Neural cell (in vitro differentiated cells): ENCODE measurements around the gene BTF3L4. TPM values are rescaled to one million over a fixed set of nuclear protein-coding genes. Genes with fewer than 3 reads are reported as not detected.

Experiments used
- H2AFZ ChIP-seq: fragments of 200-600, 300-800 bp; sonication (generic), shearing (Covaris generic); 2 replicates; pipeline ENCODE4 v1.6.0; 2014; ENCODE audit warnings: low read depth, mild to moderate bottlenecking, antibody characterized with exemption, low read length, moderate library complexity
- H3F3A ChIP-seq: fragments of 200-600 bp; shearing (Covaris generic); 2 replicates; pipeline ENCODE4 v1.6.1; 2016; ENCODE audit warnings: mild to moderate bottlenecking, moderate library complexity, mixed read lengths, antibody characterized with exemption, low read length; ENCODE audit not compliant: insufficient read depth, poor library complexity, severe bottlenecking
- H3K27ac ChIP-seq: fragments of 200-600, 300-800 bp; sonication (generic), shearing (Covaris generic); 2 replicates; pipeline ENCODE4 v1.5.1; 2014; ENCODE audit warnings: mild to moderate bottlenecking, low read length, moderate library complexity
- H3K27me3 ChIP-seq: fragments of 300-800, 200-600 bp; sonication (generic), shearing (Covaris generic); 2 replicates; pipeline ENCODE4 v1.6.0; 2014; ENCODE audit warnings: mild to moderate bottlenecking, low read depth, low read length, moderate library complexity; ENCODE audit not compliant: insufficient read depth
- H3K36me3 ChIP-seq: fragments of 300-800, 200-600 bp; sonication (generic), shearing (Covaris generic); 2 replicates; pipeline ENCODE4 v1.5.1; 2014; ENCODE audit warnings: mild to moderate bottlenecking, antibody characterized with exemption, low read length, moderate library complexity; ENCODE audit not compliant: insufficient read depth
- H3K4me2 ChIP-seq: fragments of 300-800, 200-600 bp; sonication (generic), shearing (Covaris generic); 2 replicates; pipeline ENCODE4 v1.6.0; 2014; ENCODE audit warnings: mild to moderate bottlenecking, low read length
- H3K4me3 ChIP-seq: fragments of 300-800, 200-600 bp; sonication (generic), shearing (Covaris generic); 2 replicates; pipeline ENCODE4 v1.5.1; 2014; ENCODE audit warnings: mild to moderate bottlenecking, low read length, moderate library complexity
- H3K79me2 ChIP-seq: fragments of 200-600 bp; shearing (Covaris generic); replicated peaks from 2 replicates; pipeline ENCODE4 v1.6.0; 2014; ENCODE audit warnings: mild to moderate bottlenecking, low read length, moderate library complexity; ENCODE audit not compliant: insufficient read depth
- H3K9ac ChIP-seq: fragments of 300-800, 200-600 bp; sonication (generic), shearing (Covaris generic); 2 replicates; pipeline ENCODE4 v1.6.1; 2016; ENCODE audit warnings: mild to moderate bottlenecking, low read length, mixed read lengths
- H3K9me2 ChIP-seq: fragments of 200-600 bp; shearing (Covaris generic); 2 replicates; pipeline ENCODE4 v1.6.1; 2016; ENCODE audit warnings: mild to moderate bottlenecking, low read length, mixed read lengths; ENCODE audit not compliant: insufficient read depth
- H3K9me3 ChIP-seq: fragments of 200-600, 300-800 bp; sonication (generic), shearing (Covaris generic); 2 replicates; pipeline ENCODE4 v1.6.1; 2016; ENCODE audit warnings: mild to moderate bottlenecking, mixed run types, low read length, moderate library complexity, mixed read lengths
- H4K20me1 ChIP-seq: fragments of 200-600 bp; shearing (Covaris generic); 2 replicates; pipeline ENCODE4 v1.6.1; 2016; ENCODE audit warnings: mild to moderate bottlenecking, mixed run types; ENCODE audit not compliant: insufficient read depth
- EP300 ChIP-seq: fragments of 450-650 bp; conservative IDR thresholded peaks from 2 replicates; pipeline ENCODE4 v1.6.1; 2014; ENCODE audit warnings: antibody characterized with exemption, mild to moderate bottlenecking, moderate library complexity; ENCODE audit not compliant: poor library complexity, severe bottlenecking
- EZH2 ChIP-seq: fragments of 200-600, 300-800 bp; shearing (Covaris generic), sonication (generic); IDR thresholded peaks from 2 replicates; pipeline ENCODE4 v1.6.1; 2014; ENCODE audit warnings: antibody characterized with exemption, low read length, borderline replicate concordance, mild to moderate bottlenecking; ENCODE audit not compliant: insufficient read depth, poor library complexity, severe bottlenecking
- MXI1 ChIP-seq: fragments of 450-650 bp; conservative IDR thresholded peaks from 2 replicates; pipeline ENCODE4 v1.6.1; 2014; ENCODE audit warnings: antibody characterized with exemption, mild to moderate bottlenecking; ENCODE audit not compliant: poor library complexity, severe bottlenecking
- POLR2AphosphoS5 ChIP-seq: IDR thresholded peaks from 2 replicates; pipeline ENCODE4 v1.6.1; 2012
- RAD21 ChIP-seq: fragments of 450-650 bp; conservative IDR thresholded peaks from 2 replicates; pipeline ENCODE4 v1.6.1; 2014; ENCODE audit warnings: antibody characterized with exemption, mild to moderate bottlenecking, moderate library complexity
- REST ChIP-seq: IDR thresholded peaks from 2 replicates; pipeline ENCODE4 v1.6.1; 2012; ENCODE audit warnings: borderline replicate concordance
- SMC3 ChIP-seq: fragments of 450-650 bp; conservative IDR thresholded peaks from 2 replicates; pipeline ENCODE4 v1.6.1; 2014; ENCODE audit warnings: antibody characterized with exemption, mild to moderate bottlenecking, moderate library complexity; ENCODE audit not compliant: poor library complexity
- TAF1 ChIP-seq: IDR thresholded peaks from 2 replicates; pipeline ENCODE4 v1.6.1; 2012; ENCODE audit warnings: low read depth
- polyA plus RNA-seq: library from polyadenylated mRNA; depleted of rRNA; stranded (reverse); fragments of >200 nt; gene quantifications from 2 replicates; pipeline ENCODE4 v1.2.3, GENCODE V29; 2014
- TF ChIP-seq, protein P1 (sequence below): fragments of 450-650 bp; IDR thresholded peaks from 2 replicates; pipeline ENCODE4 v1.5.1; 2014; ENCODE audit warnings: antibody characterized with exemption, mild to moderate bottlenecking, moderate library complexity; ENCODE audit not compliant: poor library complexity, severe bottlenecking

BTF3L4 gene
- polyA plus RNA-seq, 1 donor from 2014 or later: 355 TPM

GRCh38 chr1:52055066-52055865 lies 829 bp upstream of the BTF3L4 start, which contains the start of gene TXNDC12:
TSS of gene TXNDC12 (minus strand) at chr1:52055191. CDS start at chr1:52055096, 95 bp downstream.
- H3K9me3 ChIP-seq: no peaks in the 10 kb centered on the region
- H3K9me2 ChIP-seq: no peaks in the 10 kb centered on the region
- no peaks in the 10 kb centered on the region for H3K36me3 ChIP-seq
- peak within 1 kb of the TSS; percentile 95 for H3K9ac ChIP-seq
- peak within 1 kb of the TSS; percentile 65 for H2AFZ ChIP-seq
- H3F3A ChIP-seq: no peaks in the 10 kb centered on the region
- H3K4me3 ChIP-seq: peak within 1 kb of the TSS; percentile 80
- H3K79me2 ChIP-seq: peaks cover 69% of the 10 kb centered on the region
- H3K27me3 ChIP-seq: no peaks in the 10 kb centered on the region
- peak within 1 kb of the TSS; percentile 58 for H3K4me2 ChIP-seq
- peak within 1 kb of the TSS; percentile 97 for H3K27ac ChIP-seq
- TF ChIP-seq EZH2 (no peak), TAF1 (peak; percentile 94), REST (peak; percentile 83), POLR2AphosphoS5 (peak; percentile 92), RAD21 (no peak), SMC3 (peak; percentile 33), EP300 (no peak), MXI1 (peak; percentile 58)
- TF ChIP-seq, protein P1, sequence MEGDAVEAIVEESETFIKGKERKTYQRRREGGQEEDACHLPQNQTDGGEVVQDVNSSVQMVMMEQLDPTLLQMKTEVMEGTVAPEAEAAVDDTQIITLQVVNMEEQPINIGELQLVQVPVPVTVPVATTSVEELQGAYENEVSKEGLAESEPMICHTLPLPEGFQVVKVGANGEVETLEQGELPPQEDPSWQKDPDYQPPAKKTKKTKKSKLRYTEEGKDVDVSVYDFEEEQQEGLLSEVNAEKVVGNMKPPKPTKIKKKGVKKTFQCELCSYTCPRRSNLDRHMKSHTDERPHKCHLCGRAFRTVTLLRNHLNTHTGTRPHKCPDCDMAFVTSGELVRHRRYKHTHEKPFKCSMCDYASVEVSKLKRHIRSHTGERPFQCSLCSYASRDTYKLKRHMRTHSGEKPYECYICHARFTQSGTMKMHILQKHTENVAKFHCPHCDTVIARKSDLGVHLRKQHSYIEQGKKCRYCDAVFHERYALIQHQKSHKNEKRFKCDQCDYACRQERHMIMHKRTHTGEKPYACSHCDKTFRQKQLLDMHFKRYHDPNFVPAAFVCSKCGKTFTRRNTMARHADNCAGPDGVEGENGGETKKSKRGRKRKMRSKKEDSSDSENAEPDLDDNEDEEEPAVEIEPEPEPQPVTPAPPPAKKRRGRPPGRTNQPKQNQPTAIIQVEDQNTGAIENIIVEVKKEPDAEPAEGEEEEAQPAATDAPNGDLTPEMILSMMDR: no peak
- H4K20me1 ChIP-seq: no peaks in the 10 kb centered on the region

- Histone ChIP-seq H3K27me3 (no peaks in the 10 kb centered on the region), H3K79me2 (peaks cover 75% of the 10 kb centered on the region)
Observed at GRCh38 chr1:52055866-52056162, 281 bp upstream of the BTF3L4 start.

More at GRCh38 chr1:52055866-52056162, 281 bp upstream of the BTF3L4 start:
- H3K9ac ChIP-seq: peak overlapping the region; percentile 95
- no peaks in the 10 kb centered on the region for H3K9me3 ChIP-seq
- peak overlapping the region; percentile 65 for H2AFZ ChIP-seq
- no peaks in the 10 kb centered on the region for H4K20me1 ChIP-seq
- H3F3A ChIP-seq: no peaks in the 10 kb centered on the region
- H3K27ac ChIP-seq: peak overlapping the region; percentile 97
- H3K9me2 ChIP-seq: no peaks in the 10 kb centered on the region
- H3K36me3 ChIP-seq: peaks cover 4% of the 10 kb centered on the region
- peak overlapping the region; percentile 37 for H3K4me2 ChIP-seq
- TF ChIP-seq MXI1: no peak
- no peak for TF ChIP-seq TAF1
- TF ChIP-seq, protein P1: no peak
- no peak for TF ChIP-seq RAD21
- TF ChIP-seq EP300: no peak
- TF ChIP-seq REST: no peak
- no peak for TF ChIP-seq SMC3
- TF ChIP-seq POLR2AphosphoS5: no peak
- no peak for TF ChIP-seq EZH2
- peak overlapping the region; percentile 80 for H3K4me3 ChIP-seq
